Left lobe of liver (tissue), 2 donors: Measurements from ENCODE around the gene NKAIN2. TPM values are rescaled to one million over a fixed set of nuclear protein-coding genes. Genes with fewer than 3 reads are reported as not detected.
"Not testable (repeated sequence)": the region's sequence is repeated elsewhere in the genome, so short reads cannot be mapped to it uniquely, and the experiment has no call there.

ENCODE experiments used
- ATAC-seq: fragments of 200-7000 bp; cut with Tn5 transposase; one replicate; pipeline ENCODE4 v1.9.1; 2020; ENCODE audit warnings: mild to moderate bottlenecking, moderate library complexity
- DNase-seq: peaks from one replicate; pipeline ENCODE4 v3.0.0-alpha.2; 2020; ENCODE audit warnings: low spot score
- total RNA-seq: library from RNA; stranded (reverse); gene quantifications from one replicate; pipeline ENCODE4 v1.2.1, GENCODE V29; 2021
- donor health status: DM: no; HTN: no; CAD: no; lungs with moderate emphysema.
- donor health status: DM: no; HTN: yes; CAD: no.

Gene NKAIN2
- total RNA-seq, 1 donor from 2014 or later: not detected

DNA sequence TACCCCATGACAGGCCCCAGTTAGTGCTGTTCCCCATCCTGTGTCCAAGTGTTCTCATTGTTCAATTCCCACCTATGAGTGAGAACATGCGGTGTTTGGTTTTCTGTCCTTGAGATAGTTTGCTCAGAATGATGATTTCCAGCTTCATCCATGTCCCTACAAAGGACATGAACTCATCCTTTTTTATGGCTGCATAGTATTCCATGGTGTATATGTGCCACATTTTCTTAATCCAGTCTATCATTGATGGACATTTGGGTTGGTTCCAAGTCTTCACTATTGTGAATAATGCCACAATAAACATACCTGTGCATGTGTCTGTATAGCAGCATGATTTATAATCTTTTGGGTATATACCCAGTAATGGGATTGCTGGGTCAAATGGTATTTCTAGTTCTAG is 218.4 kb downstream of the NKAIN2 start:
- not testable (repeated sequence) for ATAC-seq

DNA sequence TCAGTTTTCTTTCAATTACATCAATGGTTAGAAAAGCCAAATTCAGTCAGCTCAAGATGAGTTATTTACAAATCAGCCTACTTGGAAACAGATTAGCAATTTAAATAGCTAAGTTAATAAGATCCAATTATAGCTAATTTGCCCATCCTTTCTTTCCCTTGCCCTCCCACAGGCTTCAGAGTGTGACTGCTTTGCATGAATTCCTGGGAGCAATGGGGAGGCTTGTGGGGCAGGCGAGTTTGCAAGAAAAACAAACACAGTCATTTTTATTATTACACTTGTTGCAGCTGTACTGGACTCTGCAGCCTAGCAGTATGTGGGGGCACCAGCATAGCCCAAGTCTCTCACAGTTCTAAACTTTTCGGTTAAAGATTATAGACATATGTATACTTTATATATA is 219.0 kb downstream of the NKAIN2 start:
- ATAC-seq (no peak), DNase-seq (no peak)

More for the DNA sequence above, 218.4 kb downstream of the NKAIN2 start:
- not testable (repeated sequence) for DNase-seq

DNA sequence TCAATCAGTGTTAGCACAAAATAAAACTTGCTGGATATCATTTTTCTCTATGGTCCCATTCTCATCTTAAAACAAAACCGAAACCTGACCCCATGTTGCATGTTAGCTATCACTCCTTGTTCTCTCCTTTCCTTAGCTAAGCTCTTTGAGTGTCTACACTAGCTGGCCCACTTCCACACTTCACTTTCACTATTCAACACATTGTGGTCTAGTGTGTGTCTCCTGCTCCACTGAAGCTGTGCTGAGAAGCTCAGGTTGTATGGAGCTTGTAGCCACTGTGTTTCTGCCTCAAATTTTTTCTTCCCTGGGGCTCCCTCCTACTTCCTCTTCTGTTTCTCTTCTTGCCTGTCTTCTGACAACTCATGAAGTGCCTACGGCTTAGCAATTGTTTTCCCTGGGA is 223.0 kb downstream of the NKAIN2 start:
- ATAC-seq (no peak), DNase-seq (no peak)

DNA sequence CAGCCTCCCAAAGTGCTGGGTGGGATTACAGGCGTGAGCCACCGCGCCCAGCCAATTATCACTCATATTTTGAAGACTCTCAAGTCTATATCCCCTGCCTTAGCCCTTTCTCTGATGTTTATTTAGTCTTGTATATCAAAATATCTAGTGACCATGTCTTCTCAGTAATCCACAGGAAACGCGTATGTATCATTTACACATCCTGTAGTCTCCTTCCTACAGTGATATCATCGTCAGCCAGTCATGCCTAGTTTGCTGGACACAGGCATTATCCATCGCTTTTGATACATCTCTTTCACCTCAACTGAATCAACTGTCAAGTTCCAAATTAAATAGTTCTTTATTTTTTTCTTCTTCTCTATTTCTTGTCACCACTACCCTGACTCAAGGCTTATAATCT is 223.7 kb downstream of the NKAIN2 start:
- ATAC-seq (no peak), DNase-seq (no peak)

DNA sequence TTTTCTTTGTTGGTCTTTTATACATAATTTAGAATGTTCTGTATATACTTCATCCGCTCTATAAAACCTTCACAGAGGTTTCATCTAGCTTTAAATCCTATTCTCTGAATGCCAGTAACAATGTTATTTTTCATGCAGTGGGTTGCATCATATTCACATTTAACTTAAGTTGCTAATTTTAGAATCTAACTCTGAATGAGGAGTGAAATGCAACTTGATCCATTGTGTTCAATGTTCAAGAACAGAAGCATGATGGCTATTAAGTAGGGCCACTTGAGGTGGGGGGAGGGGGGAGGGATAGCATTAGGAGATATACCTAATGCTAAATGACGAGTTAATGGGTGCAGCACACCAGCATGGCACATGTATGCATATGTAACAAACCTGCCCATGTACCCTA is 224.5 kb downstream of the NKAIN2 start:
- DNase-seq (no peak), ATAC-seq (no peak)

DNA sequence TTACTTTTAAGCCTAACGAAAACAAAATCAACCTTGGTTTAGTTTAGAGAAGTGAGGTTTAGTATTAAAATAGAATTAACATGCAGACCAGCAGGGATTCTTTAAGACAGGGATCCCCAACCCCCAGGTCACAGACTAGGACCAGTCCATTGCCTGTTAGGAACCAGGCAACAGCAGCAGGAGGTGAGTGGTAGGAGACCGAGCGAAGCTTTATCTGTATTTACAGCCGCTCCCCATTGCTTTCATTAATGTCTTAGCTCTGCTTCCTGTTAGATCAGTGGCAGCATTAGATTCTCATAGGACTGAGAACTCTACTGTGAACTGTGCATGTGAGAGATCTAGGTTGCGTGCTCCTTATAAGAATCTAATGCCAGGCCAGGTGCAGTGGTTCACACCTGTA is 225.9 kb downstream of the NKAIN2 start:
- DNase-seq (no peak), ATAC-seq (no peak)

DNA sequence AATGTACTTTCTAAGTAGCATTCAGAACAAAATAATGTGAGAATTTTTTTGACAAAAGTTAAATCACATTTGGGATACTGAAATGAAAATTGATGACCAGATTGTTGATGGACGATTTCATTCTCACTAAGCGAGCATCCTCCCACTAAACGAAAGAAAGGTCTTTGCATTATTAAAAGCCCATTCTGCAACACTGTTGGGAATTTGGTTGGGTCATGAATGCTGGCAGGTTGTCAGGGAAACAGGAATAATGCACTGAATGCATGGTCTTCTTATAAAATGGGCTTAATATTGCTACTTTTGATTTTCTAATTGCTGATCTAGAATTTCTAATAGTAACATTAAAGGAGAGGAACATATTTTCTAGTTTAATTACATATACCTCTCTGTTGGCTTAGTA is 229.8 kb downstream of the NKAIN2 start:
- DNase-seq (no peak), ATAC-seq (no peak)

DNA sequence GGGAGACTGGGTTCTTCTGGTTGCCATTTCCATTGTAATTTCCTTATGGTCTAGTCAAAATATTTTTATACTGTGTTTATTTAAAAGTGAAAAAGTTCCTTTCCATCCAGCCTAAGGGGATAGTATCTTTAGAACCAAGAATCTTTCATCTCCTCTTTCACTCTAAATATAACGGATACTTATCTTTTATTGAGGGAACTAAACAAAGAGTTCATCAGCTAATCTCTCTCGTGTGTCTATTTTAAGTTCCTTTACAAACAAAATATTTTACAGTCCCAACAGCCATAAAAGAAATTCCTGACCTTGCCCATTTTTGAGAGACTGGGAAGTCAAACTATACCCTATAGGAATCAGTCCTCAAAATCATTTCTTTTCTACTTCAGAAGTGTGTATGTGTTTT is 232.7 kb downstream of the NKAIN2 start:
- DNase-seq (no peak), ATAC-seq (no peak)

DNA sequence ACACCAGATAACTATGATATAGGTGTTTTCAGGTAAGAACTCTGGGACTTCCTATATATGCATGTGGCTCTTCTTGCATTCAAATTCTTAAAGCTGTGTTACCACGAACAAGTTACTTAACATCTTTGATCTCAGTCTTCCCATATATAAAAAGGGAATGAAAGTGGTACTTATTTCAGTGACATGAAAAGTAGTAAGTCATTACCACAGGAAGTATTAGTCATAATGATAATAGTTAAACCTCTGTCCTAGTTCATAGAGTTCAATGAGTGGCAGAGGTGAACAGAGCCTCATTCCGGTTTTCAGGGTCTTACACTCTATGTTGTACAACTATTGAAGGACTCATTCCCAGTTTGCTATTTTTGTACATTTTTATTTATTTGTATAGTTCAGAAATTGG is 237.0 kb downstream of the NKAIN2 start:
- ATAC-seq (no peak), DNase-seq (no peak)

DNA sequence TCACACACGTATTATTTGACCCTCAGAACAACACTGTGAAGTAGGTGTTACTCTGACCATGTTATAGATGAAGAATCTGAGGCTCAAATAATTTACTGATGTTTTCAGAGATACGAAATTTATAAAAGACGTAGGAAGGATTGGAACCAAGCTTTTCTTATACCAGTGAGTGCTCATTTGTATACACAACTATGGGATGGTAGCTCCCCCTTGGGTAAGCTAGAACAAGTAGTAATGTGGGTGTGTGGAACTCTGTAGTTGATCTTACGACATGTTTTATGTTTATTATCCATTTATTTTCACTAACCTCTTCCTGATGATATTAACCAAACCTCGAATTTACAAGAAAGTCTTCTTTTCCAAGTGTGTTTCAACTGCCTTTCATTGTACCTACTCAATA is 248.5 kb downstream of the NKAIN2 start:
- peak; percentile 53 for ATAC-seq
- DNase-seq: no peak

DNA sequence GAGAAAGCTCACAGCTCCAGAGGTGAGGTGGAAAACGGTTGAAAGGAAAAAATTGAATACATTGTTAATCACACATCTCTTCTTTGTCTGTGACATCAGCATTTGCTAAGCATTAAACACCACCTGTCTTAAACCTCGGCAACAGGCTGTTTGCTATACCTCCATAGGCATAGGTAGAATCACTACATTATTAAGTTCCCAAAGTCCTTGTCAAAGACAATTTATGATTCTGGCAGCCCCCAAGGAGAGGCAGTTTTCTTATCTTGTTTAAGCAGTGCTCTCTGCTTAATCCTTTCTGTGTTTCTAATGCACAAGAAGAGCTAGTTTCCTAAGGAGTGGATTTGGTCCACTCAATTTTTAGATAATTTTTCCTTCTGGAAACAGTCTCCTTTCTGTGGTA is 249.7 kb downstream of the NKAIN2 start:
- ATAC-seq (no peak), DNase-seq (no peak)

DNA sequence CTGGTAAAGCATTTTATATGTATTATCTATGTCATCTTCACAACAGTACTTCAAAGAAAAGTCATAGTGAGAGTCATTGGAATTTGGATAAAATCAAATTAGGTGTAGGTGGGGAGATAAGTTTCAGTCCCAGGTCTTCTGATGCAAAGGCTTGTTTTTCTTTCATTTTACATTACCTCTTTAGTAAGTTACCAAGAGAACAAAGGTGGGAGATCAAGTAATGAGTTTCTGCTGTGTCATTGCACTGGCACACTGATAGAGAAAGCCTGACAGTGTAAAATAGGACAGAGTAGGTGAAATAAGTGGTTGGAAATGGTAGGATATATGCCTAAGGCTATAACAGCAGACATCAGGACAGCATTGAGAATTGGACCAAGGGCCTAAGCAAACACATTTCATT is 250.4 kb downstream of the NKAIN2 start:
- DNase-seq: no peak
- ATAC-seq: no peak

DNA sequence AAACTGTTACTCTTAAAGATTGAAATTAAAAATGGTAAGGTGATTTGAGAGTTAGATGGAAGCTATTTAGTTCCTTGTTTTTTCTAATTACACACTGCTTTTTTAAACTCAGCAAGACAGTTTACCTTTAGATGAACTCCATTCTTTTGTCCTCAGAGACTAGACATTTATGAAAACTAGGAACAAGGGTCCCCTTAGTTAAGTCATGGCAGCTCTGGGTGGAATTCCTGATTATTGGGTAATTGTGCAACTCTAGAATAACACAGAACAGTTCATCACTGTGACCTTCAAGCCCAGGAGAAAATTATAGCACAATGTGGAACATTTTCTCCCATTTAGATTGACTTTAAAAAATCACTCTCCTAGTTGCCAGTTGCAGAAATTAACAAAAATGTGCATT is 251.7 kb downstream of the NKAIN2 start:
- no peak for DNase-seq
- ATAC-seq: no peak

DNA sequence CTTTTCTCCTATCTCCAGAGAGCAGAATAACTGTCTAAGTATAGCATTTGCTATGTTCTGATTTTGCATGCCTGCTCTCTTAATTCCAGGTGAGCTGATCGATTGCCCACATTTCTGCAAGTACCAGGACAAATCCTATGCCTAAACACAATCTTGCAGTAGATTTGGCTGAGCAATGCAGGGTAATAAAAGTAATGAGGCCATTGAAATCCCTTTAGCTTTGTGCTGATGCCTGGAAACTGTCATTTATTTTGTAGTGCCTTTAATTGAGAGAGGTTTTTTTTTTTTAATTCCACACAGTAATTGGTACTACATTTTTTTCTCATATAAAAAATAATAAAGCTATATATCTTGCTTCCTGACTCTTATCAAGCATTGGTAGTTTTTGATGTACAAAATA is 252.3 kb downstream of the NKAIN2 start:
- no peak for DNase-seq
- ATAC-seq: no peak

DNA sequence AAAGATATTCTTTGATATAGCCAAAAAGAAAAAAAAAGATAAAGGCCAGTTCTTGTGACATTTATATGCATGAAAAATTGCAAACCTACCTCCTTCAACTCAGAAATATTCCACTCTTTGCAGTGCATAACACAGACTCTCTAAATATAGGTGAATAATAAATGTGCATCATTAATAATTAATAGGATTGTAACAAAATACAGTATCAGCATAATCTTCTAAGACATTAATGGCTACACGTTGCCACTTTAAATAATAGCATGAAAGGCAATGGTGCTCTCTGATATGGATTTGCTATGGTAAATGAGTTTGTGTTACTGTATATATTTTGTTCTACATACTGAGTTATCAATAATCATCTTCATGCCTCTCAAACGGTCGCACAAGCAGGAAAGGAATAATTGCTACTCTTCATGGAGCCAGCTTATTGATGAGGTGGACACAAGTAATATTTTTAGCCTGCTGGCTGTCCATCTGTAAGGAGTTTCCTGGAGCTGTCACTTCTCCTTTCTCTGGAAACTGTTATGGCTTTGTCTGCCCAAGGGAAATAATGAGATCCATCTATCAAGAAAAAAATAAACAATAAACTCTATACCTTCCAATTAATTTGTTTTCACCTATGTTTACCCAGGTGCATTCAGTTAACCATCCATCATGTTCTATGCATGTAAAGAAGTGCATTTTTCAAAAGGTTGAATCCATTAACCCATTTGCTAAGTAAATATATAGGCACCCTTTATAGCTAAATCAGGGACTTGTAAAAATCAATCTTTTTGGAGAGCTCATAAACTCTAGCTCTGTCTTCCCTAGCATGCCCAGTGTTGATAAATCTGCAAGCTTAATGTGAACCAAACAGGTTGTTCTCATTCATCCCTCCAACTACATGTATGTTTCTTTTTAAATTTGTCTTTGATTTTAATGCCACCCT is 253.0 kb downstream of the NKAIN2 start:
- ATAC-seq: no peak
- no peak for DNase-seq

DNA sequence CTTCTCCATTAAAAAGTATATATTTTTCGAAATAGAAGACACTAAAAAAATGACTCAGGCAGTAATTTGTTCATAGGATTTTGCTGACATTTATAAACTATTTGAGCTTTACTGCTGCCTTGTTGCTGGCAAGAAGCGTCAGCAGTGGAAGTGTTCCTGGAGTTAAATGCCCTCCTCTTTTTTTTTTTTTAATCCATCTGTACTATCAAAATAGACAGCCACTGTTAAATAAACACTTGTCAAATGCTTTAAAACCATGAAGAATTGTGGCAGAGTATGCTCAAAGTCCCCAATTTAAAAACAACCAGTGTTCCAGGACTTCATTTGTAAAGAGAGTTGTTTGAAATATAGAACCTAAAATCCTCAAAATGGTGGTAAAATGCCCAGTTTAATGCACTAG is 253.8 kb downstream of the NKAIN2 start:
- ATAC-seq (no peak), DNase-seq (no peak)

DNA sequence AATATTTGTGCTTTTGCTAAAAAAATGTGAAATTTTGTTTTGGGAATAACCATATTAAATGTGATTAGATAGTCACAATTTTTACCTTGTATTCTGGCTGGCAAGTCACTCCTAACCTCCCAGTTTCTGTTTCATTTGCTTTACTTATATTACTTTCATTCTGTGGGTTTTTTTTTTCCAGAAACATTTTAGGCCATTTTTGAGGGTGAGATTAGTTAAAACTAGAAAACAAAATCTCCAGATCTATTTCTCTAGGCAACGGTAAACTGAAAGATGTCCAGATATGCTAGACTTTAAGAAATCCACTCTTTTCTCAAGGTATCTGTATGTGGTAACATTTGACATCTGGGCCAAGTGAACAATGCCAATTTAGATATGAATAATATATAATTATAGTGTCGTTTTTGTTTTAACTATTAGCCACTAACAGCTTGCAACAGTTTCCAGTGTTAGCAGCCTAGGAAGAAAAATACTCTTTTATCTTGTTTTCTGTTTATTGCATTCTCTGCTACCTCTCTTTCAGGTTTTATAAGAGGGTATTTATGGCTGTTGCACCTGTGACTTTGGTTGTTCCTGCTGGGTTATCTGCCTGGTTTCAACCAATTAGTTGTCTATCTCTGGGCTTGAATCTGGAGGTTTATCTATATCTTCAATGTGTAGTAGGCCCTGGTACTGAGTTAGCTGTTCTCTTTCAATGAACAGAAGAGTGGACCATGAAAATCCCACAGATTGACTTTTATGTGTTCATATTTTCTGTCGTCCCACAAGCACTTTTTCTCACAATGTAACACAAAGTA is 260.9 kb downstream of the NKAIN2 start:
- no peak for ATAC-seq
- no peak for DNase-seq

DNA sequence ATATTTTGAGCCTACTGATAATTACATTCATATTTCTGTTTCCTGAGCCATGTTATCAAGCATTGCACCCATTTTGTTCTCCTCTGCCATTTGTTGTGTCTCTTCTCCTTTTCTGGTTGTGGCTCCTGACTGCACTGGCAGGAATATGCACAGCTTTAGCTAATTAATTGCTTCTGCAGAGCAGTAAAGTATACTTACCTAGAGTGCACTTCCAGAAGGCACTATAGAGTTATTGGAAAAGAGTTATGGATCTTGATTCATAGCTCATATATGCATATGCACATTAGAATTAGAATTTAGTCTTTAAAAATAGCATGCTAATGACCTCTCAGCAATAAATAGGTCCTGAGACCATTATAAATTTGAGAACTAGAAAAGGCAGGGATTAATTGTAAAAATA is 262.6 kb downstream of the NKAIN2 start:
- no peak for DNase-seq
- ATAC-seq: no peak

DNA sequence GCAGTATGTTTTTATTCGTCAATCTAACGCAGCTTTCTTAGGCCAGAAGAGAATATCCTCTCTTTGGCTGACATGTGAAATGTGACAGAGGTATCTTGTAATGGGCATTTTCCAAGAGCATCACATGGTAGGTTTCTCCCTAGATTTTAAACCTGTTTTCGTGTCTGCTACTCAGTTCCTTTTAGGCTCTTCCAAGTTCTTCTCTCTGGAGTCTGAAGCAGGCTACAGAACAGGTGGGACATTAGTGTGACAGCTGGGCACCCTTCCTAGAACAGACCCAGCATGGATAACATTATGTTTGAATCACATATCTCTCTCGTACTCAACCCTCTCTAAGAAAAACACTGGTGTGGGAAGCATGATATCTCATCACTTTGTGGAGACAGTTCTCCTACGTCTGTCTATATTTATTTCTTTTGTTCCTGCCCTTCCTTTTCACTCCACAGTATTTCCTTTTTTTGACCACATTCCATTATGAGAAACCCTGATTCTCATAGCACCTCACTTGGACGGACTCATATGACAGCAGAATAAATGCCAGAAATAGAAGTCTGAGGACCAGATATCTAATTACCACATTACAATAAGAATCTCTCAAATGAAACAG is 263.4 kb downstream of the NKAIN2 start:
- no peak for ATAC-seq
- DNase-seq: no peak

DNA sequence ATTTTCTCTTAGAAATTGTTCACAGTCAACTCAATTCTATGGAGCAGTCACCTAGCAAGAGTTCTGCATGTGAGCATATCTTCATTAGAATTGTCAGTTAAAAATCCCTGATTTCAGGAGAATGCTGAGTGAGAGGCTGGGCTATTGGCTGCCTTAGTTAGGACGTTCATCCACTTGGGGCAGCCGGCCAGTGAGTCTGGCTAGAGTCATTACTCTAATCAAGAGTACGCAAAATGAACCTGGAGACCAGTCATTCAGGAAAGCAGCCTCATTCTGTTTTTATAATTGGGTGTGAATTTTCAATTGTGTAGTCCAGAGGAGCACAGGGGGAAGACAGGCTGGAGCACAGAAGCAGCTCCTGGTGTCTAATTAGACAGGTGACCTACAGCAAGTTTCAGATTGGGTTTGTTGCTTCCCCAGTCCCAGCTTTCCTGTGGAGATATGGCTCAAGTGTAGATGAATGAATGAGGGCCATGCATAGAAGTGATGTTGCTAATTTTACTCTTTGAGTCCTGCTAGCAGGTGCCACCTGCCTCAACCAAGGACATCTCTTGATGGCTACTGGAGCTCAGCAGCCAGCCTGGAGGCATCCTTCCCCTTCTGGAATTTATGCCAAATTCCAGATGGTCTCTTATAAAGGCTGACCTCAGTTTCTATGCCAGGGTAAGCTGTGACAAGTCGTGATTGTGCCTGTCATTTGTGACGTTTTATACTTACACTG is 265.7 kb downstream of the NKAIN2 start:
- ATAC-seq: no peak
- no peak for DNase-seq

DNA sequence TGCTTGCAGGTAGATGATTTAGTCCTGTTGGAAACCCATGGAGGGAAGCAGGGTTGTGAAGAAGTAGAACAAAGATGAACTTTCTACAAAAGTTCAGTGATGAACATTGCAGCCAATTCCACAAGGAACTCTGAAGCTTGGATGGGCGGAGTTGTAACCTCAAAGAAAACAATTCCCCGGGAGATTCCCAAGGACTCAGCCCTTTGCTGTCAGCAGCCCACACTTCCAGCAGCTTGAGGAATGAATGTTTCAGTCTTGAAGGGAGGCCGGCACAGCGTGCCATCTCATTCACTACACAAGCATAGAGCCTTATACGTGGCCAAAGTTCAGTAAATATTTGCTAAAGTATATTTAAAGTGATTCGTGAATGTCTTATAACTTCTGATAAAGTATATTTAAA is 269.4 kb downstream of the NKAIN2 start:
- ATAC-seq (no peak), DNase-seq (no peak)
